ENCODE measurements around the gene TMEM63A. TPM values are rescaled to one million over a fixed set of nuclear protein-coding genes. Genes with fewer than 3 reads are reported as not detected.

The TMEM63A gene
- total RNA-seq, 3 donors from 2014 or later (not counting 1 experiment from before 2014, with no cell fraction given) = 101 to 166 (median 113) TPM

DNA sequence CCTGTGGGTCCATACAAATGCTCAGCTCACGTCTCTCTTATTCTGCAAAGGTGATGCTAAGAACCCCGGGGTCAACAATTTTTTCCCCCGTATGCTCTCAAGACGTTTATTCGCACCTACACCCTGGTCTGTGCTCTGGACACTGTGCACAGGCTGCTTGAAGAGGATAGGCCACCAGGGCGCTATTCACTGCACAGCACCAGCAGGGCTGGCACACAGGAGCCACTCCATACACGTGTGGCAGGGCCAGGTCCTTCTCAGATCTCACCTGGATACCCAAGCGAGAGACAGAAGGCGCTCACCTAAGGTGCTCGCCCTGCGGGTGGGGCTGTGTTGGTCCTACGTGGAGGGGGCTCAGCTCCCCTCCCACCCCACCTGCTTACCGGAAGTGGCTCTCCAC lies 16.7 kb downstream of the TMEM63A start:
- H3K27ac ChIP-seq (ENCODE audit: low read length) = no peak overlapping the region
- no peaks in the 10 kb centered on the region for H3K9me3 Mint-ChIP-seq
- no peak overlapping the region for H3K4me3 ChIP-seq (ENCODE audit: low read length)
- intact Hi-C loops (cut with micrococcal nuclease) = no loop called here
- H3K4me3 Mint-ChIP-seq = no peak overlapping the region
- peaks cover 80% of the 10 kb centered on the region for H3K36me3 ChIP-seq (ENCODE audit: control insufficient read depth, insufficient read depth, low read length)
- ATAC-seq = peak in 2 of 3 donors; percentile 13 to 17
- peaks cover 22% of the 10 kb centered on the region for H3K4me1 ChIP-seq (ENCODE audit: control insufficient read depth, insufficient read depth, low read length)
- no peak for DNase-seq
- H3K9me3 ChIP-seq (ENCODE audit: control insufficient read depth, insufficient read depth, low read length) = no peaks in the 10 kb centered on the region
- TF ChIP-seq, protein P1, sequence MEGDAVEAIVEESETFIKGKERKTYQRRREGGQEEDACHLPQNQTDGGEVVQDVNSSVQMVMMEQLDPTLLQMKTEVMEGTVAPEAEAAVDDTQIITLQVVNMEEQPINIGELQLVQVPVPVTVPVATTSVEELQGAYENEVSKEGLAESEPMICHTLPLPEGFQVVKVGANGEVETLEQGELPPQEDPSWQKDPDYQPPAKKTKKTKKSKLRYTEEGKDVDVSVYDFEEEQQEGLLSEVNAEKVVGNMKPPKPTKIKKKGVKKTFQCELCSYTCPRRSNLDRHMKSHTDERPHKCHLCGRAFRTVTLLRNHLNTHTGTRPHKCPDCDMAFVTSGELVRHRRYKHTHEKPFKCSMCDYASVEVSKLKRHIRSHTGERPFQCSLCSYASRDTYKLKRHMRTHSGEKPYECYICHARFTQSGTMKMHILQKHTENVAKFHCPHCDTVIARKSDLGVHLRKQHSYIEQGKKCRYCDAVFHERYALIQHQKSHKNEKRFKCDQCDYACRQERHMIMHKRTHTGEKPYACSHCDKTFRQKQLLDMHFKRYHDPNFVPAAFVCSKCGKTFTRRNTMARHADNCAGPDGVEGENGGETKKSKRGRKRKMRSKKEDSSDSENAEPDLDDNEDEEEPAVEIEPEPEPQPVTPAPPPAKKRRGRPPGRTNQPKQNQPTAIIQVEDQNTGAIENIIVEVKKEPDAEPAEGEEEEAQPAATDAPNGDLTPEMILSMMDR (IDR thresholded peaks at IDR 0.05) = no peak
- H3K36me3 Mint-ChIP-seq = peaks cover 3% of the 10 kb centered on the region
- H3K27ac Mint-ChIP-seq = peak overlapping the region; percentile 57 to 86
- 75% methylated on average over 13 of the region's 13 CpGs for WGBS (ENCODE audit: insufficient coverage)
- no peaks in the 10 kb centered on the region for H3K27me3 Mint-ChIP-seq (ENCODE audit: low read depth in 2 of 2)
- H3K27me3 ChIP-seq (ENCODE audit: control insufficient read depth, insufficient read depth, low read length) = no peaks in the 10 kb centered on the region
- peaks cover 19 to 29% of the 10 kb centered on the region in 2 donors for H3K4me1 Mint-ChIP-seq

DNA sequence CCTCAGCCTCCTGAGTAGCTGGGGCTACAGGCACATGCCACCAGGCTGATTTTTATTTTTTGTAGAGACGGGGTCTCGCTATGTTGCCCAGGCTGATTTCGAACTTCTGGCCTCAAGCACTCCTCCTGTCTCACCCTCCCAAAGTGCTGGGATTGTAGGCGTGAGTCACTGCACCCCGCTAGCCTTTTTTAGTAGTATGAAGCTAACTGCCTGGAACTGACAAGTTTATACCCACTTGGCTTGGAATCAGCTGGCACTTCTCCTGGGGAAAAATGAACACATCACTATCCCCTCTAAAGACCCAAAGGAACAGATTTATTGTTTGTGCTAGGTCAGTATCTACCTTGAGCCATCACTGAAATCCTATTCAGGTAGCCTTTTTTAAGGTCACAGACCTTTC lies 19.0 kb downstream of the TMEM63A start:
- Mint-ChIP-seq H3K4me1 (peaks cover 19 to 29% of the 10 kb centered on the region in 2 donors), H3K4me3 (no peak overlapping the region), H3K27me3 (ENCODE audit: low read depth in 2 of 2) (no peaks in the 10 kb centered on the region), H3K36me3 (peaks cover 13% of the 10 kb centered on the region), H3K9me3 (no peaks in the 10 kb centered on the region), H3K27ac (no peak overlapping the region)
- Histone ChIP-seq H3K27me3 (ENCODE audit: control insufficient read depth, insufficient read depth, low read length) (no peaks in the 10 kb centered on the region), H3K4me3 (ENCODE audit: low read length) (no peak overlapping the region), H3K36me3 (ENCODE audit: control insufficient read depth, insufficient read depth, low read length) (peaks cover 83% of the 10 kb centered on the region), H3K27ac (ENCODE audit: low read length) (no peak overlapping the region), H3K4me1 (ENCODE audit: control insufficient read depth, insufficient read depth, low read length) (peaks cover 22% of the 10 kb centered on the region), H3K9me3 (ENCODE audit: control insufficient read depth, insufficient read depth, low read length) (no peaks in the 10 kb centered on the region)
- WGBS (ENCODE audit: insufficient coverage) = 97% methylated on average over 5 of the region's 5 CpGs
- intact Hi-C loops (cut with micrococcal nuclease) = no loop called here
- TF ChIP-seq, protein P1 (IDR thresholded peaks at IDR 0.05) = no peak
- DNase-seq (no peak), ATAC-seq (no peak)

DNA sequence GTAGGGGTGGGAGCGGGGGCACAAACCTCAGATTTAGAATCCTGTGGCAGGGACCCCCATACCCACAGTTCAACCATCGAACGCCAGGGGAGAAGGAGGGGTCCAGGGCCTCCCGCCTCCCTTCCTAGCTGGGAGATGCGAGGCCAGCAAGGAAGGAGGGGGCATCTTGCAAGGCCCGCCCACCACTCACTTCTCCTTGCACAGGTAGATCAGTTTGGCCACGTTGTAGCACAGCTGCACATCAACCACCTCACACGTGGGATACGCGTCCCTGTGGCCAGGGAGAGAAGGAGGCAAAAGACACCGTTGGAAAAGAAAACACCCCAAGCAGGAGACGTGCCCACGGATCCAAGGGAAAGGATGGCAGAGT lies 19.6 kb downstream of the TMEM63A start:
- Mint-ChIP-seq H3K4me3 (no peak overlapping the region), H3K36me3 (peaks cover 19% of the 10 kb centered on the region), H3K4me1 (peaks cover 19 to 26% of the 10 kb centered on the region in 2 donors), H3K9me3 (no peaks in the 10 kb centered on the region), H3K27ac (no peak overlapping the region), H3K27me3 (ENCODE audit: low read depth in 2 of 2) (no peaks in the 10 kb centered on the region)
- Histone ChIP-seq H3K27ac (ENCODE audit: low read length) (no peak overlapping the region), H3K36me3 (ENCODE audit: control insufficient read depth, insufficient read depth, low read length) (peaks cover 79% of the 10 kb centered on the region), H3K4me1 (ENCODE audit: control insufficient read depth, insufficient read depth, low read length) (peaks cover 22% of the 10 kb centered on the region), H3K9me3 (ENCODE audit: control insufficient read depth, insufficient read depth, low read length) (no peaks in the 10 kb centered on the region), H3K27me3 (ENCODE audit: control insufficient read depth, insufficient read depth, low read length) (no peaks in the 10 kb centered on the region), H3K4me3 (ENCODE audit: low read length) (no peak overlapping the region)
- TF ChIP-seq, protein P1 (IDR thresholded peaks at IDR 0.05) = no peak
- WGBS (ENCODE audit: insufficient coverage) = 88% methylated on average over 13 of the region's 13 CpGs
- intact Hi-C loops (cut with micrococcal nuclease) = no loop called here
- DNase-seq = no peak
- no peak for ATAC-seq

DNA sequence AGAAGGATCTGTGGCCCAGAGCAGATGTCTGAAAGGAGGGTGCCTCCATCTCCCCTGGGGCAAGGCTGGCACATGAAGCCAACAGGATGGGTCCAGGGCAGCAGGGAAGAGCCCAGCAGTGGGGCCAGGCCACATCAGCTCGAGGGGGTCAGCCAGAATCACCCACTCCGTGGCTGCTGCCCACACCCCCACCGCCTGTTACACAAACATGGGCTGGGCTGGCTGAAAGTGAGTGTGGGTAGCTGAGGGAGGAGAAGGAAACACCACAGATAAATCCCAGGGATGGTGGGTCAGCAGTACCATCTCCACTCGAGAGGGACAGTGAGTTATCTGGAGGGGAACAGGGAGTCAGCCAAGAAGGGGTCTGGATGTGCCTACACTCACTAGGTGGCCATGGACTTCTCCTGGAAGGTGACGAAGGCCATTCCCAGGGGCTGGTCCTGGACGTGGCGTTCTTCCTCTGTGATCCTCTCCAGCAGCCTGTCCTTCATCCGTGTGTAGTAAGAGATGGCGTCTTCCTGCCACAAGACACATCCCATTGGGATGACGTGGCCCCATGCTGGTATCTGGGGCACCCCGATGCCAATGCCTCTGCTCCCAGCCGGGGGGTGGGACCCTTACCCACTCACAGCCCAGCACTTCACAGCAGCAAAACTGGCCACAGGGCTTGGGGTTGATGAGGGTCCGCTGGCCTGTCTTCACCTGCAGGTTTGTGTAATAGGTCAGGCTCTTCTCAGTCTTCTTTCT lies 20.2 kb downstream of the TMEM63A start:
- H3K4me3 Mint-ChIP-seq = no peak overlapping the region
- WGBS (ENCODE audit: insufficient coverage) = 97% methylated on average over 12 of the region's 13 CpGs
- Histone ChIP-seq H3K27me3 (ENCODE audit: control insufficient read depth, insufficient read depth, low read length) (no peaks in the 10 kb centered on the region), H3K36me3 (ENCODE audit: control insufficient read depth, insufficient read depth, low read length) (peaks cover 78% of the 10 kb centered on the region), H3K9me3 (ENCODE audit: control insufficient read depth, insufficient read depth, low read length) (no peaks in the 10 kb centered on the region), H3K27ac (ENCODE audit: low read length) (no peak overlapping the region), H3K4me1 (ENCODE audit: control insufficient read depth, insufficient read depth, low read length) (peaks cover 20% of the 10 kb centered on the region), H3K4me3 (ENCODE audit: low read length) (no peak overlapping the region)
- intact Hi-C loops (cut with micrococcal nuclease) = no loop called here
- peaks cover 19% of the 10 kb centered on the region for H3K36me3 Mint-ChIP-seq
- ATAC-seq (no peak), DNase-seq (no peak)
- no peaks in the 10 kb centered on the region for H3K9me3 Mint-ChIP-seq
- H3K27me3 Mint-ChIP-seq (ENCODE audit: low read depth in 2 of 2) = no peaks in the 10 kb centered on the region
- peaks cover 17 to 22% of the 10 kb centered on the region in 2 donors for H3K4me1 Mint-ChIP-seq
- no peak overlapping the region for H3K27ac Mint-ChIP-seq
- TF ChIP-seq, protein P1 (IDR thresholded peaks at IDR 0.05) = no peak

Data from natural killer cell (primary cell).